8988T (cell line): Measurements from ENCODE around the gene SOCS2.
A peak's percentile ranks its signal among the peaks of the same experiment; 100 is the strongest.
"Not testable (repeated sequence)": the region's sequence is repeated elsewhere in the genome, so short reads cannot be mapped to it uniquely, and the experiment has no call there.

Source experiments
- DNase-seq: peaks from one replicate; pipeline ENCODE4 v3.0.0; 2011

Gene SOCS2, protein sequence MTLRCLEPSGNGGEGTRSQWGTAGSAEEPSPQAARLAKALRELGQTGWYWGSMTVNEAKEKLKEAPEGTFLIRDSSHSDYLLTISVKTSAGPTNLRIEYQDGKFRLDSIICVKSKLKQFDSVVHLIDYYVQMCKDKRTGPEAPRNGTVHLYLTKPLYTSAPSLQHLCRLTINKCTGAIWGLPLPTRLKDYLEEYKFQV

DNA sequence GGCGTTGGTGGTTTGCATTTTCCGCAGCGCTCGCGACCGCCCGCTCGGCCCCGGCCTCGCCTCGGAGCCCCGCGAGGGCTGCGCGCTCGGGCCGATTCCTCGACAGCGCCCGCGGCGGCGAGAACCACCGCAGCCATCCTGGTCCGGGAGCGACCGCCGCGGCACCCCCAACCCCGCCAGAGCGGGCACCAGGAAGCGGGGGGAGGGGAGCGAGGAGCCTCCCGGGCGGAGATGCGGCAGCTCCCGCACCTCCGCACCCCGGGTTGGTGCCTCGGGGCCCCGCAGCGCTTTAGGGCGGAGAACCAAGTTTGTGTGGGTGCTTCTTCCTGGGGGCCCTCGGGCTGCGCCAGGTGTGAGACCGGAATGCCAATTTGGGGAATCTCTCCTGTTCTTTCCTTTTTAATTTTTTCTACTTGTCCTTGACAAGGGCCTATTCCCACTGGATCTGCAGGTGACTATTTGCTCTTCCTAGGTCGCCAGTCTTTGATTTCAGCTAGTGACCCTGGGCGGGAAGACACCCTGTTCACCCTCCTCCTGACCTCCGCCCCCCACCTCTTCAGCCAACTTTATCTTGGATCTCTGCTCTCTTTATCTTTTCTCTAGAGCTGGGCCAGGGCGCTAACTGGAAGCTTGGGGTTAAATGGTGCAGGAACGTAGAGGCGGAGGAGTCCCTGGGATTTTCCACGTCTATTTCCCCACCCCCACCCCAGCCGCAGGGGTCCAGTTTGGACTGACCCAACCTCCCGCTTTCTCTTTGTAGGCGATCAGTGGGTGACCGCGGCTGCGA lies at the start of gene SOCS2:
TSS of gene SOCS2 (plus strand) at position 751 of the 787 bp plus-strand sequence. CDS start 223 bp downstream, outside the sequence.
- DNase-seq: peak; percentile 41

DNA sequence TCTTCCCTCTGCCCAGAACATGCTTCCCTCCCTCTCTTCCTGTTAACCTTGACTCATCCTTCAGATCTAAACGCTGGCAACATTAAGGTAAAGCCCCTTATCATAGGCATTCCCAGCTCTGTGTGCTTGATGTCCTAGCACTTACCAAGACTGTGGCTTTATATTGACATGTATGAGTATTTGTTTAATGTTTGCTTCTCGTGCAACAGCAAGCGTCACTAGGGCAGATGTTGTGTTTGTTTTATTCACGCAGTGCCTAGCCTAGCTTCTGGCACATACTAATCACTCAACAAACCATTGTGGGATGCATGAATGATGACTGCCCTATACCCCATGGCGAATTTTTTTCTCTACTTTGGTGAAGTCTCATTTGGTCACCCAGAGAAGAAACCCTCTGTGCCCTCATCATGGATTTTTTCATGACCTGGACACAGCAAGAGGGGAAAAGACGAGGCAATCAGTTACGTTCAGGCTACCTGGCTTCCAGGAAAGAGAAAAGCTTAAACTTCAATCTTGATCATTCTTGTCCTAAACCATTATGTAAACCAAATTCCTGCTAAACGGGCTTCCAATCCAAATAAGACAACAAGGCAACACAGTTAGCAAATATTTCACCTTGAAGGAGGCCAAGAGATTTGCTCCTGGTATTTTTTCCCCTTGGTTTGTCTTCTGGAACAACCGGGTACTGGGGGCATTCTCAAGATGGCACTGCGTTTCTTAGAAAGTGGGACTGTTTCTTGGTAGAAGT lies 47.9 kb upstream of the SOCS2 start:
- no peak for DNase-seq

DNA sequence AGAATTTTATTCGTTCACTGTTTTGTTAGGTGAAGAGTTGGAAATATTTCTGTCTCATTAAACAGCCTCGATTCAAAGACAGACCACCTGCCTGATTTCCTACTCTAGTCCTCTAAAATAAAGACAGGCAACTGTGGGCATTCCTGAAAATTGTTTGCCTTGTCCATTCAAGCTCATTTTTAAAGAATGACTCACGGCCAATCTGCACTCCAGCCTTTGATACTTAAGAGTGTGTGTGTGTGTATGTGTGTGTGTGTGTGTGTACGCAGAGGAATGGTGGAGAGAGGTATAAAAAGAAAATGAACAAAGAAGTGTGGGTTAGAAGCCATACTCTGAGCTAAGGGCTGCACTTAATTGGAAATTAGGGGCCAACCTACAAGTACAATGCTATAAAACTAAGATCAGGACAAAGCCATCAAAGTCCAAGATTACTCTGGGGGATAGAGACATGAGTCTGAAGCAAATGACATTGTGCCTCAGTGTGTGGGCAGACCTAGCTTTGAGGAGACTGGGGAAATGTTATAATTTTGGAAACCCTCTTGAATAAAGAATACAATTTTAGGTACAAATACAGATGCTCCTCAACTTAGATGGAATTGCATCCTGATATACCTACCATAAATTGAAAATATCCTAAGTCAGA lies 45.6 kb upstream of the SOCS2 start:
- DNase-seq: no peak

DNA sequence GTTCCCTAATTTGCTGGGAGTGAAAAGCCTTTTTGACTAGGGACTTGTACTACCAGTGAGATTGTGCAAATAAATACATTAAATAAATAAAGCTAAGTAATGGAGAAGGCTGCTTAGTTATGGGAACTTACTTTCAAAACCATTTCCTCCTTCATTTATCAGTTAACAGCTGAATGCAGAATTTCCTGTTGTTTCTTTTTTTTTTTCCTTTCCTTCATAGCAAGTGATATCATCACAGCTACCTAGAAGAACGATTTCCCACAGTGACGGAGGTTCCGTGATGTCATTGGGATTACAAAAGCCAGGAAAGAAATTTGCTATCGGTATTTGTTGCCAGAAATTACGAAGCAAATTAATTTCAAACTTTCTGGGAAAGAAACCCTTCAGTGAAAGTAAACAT lies 42.1 kb upstream of the SOCS2 start:
- no peak for DNase-seq

DNA sequence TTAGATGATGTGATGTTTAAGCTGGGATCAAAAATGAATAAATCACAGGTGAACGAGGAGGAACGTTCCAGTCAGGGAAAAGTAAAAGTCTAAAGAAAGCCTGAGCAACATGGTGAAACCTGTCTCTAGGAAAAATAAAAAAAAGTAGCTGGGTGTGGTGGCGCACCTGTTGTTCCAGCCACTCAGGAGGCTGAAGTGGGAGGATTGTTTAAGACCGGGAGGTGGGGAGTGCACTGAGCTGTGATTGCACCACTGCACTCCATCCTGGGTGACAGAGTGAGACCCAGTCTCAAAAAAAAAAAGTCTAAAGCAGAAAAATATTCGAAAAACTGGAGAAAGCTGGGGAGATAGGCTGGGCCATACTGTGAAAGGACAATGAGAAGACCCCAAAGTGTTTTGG lies 39.2 kb upstream of the SOCS2 start:
- no peak for DNase-seq

DNA sequence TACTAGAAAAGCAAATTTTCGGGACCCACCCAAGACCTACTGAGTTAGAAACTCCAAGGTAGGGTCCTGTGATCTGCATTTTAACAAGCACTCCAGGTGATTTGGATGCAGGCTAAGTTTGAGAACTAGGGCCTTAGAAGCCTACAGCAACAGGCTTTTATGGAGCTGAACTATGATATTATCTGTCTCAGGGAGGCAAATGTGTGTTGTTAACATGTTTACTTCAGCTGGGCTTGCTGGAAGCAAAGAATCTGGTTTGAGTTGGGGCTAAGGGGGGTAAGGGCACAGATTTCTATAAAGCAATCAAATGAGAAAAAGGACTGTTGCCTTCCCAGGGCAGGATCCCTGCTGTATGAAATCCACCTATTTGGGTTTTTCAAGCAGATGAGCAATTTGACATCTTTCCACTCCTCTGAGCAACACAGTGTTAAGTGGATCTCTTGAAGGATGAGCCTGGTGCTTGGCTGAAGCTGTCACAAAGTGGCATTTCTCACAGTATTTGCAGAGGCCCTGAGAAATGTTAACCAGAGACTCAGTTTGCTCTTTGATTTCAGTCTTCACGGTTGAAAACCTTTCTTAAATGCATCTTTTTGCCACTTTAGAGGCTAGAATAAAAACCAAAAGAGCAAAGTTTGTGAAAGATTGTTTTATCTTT lies 36.2 kb upstream of the SOCS2 start:
- DNase-seq: no peak

DNA sequence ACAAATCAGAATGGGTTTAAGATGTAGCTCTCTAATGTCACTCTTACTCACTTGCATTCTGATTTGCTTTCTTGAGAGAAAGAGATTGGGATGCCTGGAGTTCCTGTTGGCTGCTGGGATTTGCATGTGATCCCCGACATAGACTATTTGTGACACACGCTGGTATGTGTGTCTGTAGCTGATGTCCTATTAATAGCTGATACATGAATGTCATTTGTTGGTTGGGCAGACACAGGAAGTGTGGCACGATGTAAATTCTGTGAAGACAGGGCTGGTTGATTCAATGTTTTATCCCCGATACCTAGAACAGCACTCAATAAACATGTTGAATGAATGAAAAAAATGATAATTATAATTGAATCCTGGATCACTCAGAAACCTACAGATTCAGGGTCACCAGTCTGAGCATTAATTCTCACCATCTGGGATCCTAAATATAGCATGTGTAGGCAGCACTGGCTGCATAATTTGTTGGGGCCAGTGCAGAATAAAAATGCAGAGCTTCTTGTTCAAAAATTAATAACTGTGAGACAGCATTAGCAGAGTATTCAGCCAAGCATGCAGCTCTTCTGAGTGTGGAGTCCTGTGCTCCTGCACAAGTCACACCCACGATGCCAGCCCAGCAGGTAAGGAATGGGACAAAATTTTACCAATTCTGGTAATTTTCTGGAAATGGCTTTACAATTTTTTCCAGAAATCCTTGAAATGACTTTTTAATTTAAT lies 35.5 kb upstream of the SOCS2 start:
- DNase-seq: no peak

DNA sequence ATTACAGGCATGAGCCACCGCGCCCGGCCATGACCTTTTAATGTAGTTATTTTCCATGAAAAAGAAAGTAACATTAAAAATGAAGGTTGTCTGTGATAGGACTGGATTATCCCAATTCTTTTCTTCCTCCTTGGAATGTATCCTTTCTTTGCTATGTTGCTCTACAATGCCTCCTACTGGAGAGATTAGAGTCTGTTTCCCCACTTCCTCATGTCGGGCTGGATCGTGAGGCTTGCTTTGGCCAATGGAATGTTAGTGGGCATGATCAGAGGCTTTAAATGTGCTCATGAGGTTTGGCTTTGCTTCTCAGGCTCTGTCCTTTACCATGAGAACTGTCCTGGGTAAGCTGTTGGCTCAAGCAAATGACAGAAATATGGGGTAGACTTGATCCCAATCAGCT lies 34.7 kb upstream of the SOCS2 start:
- no peak for DNase-seq

DNA sequence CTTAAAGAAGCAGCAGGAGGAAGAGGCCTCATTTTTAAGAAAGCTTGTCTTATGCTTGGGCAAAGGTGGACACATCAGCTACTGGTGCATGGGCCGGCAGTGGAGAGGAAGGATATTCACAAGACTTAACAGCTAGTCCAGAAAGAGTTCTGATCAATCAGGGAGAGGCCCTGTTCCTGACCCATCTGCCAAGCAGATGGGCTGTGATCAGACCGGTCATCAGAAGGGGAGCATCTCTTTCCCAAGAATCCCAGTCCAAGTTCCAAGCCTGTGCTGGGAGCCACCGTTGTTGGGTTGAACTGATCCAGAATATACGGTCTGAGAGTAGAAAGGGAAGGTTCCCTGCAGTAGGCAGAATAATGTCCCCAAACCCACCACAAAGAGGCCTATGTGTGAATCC lies 32.7 kb upstream of the SOCS2 start:
- no peak for DNase-seq

DNA sequence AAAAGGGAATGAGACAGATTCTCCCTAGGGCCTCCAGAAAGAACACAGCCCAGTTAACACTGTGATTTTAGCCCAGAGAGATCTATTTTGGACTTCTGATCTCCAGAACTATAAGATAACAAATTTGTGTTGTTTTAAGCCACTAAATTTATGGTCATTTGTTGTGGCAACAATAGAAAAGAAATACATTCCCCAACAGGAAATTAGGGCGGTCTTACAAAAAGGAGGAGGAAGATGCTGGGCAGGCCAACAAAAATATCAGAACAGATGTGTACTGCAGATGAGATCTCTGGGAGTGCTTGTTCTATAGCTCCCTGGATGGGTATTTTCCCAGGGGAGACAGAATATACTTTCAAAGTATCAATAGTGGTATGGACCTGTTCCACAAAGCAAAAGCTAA lies 32.0 kb upstream of the SOCS2 start:
- no peak for DNase-seq

DNA sequence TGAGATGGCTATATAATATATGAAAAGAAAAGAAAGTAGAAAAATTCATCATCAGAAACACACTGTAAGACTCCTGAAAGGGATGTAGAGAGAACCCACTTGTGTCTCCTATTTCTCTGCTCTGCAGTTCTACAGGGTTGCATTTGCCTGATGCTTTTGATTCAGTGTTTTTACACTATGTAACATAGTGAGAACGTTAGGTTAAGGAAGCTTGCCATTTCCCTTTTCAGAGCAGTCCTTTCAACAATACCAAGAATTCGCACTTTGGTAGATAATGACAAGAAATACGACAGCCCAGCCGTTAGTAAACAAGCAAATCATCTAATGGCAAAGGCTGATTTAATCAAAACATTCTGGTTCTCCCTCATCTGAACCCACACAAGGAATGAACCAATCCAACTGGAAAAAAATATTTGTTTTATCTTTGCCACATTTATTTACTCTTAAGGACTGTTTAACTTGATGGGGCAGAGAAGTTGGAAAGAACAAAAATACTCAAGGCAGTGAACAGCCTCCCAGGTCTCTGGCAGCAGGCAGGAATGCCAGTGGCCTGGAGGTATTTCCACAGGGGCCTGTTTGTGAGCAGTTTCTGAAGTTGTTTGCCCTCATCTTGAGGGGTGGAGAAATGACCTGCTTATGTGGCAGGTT lies 30.8 kb upstream of the SOCS2 start:
- DNase-seq: no peak

DNA sequence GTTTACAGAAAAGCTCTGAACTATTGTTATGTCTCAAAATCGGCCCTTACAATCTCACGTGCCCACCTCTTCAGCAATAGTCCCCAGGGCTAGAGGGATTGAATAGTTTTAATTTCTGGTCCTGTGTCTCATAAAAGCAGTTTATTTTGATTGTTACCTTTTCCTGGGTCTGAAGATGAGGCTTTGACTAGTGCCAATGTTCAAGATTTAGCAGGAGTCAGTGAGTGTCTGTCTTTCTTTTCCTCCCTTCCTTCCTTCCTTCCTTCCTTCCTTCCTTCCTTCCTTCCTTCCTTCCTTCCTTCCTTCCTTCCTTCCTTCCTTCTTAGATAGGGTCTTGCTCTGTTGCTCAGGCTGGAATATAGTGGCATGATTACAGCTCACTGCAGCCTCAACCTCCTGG lies 24.7 kb upstream of the SOCS2 start:
- DNase-seq: no peak

DNA sequence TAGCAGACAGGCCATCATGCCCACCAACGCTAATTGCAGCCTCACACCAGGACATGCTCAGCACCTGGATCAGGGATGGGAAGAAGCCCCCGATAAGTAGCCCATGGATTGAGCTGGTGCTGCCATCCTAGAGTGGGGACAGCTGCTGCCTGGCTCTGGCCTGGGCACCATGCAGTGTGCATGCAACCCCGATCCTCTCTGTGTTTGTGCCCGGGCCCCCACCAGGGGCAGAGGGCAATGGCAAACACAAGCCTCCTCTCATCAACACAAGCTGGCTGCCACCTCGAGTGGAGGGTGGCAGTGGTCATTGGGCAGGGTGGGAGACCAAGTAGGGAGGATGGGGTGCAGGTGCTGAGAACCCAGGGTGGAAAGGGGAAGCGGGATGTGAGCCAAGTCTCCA lies 23.3 kb upstream of the SOCS2 start:
- DNase-seq: no peak

DNA sequence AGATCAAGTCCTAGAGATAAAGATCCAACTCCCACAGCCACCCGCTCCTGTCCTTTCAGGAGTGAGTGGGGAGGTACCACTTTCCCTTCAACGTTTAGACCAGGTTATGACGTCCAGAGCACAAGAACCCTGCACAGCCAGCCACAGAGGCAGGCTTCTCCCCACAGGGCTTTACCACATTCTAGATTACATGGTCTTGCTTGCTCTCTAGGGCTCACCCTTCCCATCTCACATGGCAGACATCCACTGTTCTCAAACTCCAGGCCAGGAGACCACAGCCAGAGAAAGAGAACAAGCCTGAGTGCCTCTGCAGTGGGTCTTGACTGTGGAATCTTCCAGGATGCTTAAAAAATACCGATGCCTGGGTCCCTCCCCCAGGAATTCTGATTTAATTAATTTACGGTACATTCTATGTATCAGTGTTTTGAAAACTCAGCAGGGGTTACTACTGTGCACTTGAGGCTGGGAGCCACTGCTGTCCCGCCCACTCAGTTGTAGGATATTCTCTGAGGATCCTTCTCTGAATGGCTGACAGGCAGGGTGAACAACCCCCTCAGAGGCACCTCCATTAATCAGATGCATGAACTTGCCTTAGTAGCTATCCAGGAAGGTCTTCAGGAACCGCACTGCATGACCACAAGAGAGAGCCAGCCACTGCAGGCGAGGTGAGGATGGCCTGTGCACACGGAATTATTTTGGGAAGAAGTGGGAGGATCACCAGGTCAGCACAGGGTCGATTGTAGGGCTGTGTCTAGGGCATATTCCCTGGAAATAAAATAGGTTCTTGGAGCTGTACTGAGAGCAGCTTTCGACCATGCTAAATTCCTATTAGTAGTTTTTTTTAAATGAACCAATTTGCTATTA lies 21.5 kb upstream of the SOCS2 start:
- no peak for DNase-seq

DNA sequence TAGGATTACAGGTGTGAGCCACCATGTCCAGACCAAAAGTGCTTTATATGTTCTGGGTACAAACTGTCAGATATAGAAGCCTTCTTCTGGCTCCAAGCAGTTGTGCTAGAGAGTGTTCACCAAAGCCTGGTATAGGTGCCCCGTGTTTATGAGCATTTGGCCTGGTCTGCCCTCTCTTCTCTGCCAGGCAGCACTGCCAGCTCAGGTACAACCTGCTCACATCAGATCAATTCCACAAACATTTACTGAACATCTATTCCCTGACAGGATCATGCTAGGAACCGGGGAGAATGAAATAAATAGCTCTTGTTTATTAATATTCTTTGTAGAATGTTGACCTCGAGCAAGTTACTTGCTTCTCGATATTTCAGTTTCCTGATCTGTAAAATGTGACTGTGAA lies 20.0 kb upstream of the SOCS2 start:
- no peak for DNase-seq

DNA sequence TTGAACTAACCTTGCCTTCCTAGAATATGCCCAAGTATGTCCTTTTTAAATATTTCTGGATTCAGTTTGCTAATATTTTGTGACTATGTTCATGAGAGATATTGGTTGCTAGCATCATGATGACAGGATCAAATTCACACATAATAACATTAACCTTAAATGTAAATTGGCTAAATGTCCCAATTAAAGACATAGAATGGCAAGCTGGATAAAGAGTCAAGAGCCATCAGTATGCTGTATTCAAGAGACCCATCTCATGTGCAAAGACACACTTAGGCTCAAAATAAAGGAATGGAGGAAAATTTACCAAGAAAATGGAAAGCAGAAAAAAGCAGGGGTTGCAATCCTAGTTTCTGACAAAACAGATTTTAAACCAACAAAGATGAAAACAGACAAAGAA lies 14.6 kb upstream of the SOCS2 start:
- not testable (repeated sequence) for DNase-seq

DNA sequence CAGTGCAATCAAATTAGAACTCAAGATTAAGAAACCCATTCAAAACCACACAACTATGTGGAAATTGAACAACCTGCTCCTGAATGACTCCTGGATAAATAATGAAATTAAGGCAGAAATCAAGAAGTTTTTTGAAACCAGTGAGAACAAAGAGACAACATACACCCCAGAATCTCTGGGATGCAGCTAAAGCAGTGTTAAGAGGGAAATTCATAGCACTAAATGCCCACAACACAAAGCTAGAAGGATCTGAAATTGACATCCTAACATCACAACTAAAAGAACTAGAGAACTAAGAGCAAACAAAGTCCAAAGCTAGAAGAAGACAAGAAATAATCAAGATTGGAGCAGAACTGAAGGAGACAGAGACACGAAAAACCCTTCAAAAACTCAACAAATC lies 13.8 kb upstream of the SOCS2 start:
- not testable (repeated sequence) for DNase-seq

DNA sequence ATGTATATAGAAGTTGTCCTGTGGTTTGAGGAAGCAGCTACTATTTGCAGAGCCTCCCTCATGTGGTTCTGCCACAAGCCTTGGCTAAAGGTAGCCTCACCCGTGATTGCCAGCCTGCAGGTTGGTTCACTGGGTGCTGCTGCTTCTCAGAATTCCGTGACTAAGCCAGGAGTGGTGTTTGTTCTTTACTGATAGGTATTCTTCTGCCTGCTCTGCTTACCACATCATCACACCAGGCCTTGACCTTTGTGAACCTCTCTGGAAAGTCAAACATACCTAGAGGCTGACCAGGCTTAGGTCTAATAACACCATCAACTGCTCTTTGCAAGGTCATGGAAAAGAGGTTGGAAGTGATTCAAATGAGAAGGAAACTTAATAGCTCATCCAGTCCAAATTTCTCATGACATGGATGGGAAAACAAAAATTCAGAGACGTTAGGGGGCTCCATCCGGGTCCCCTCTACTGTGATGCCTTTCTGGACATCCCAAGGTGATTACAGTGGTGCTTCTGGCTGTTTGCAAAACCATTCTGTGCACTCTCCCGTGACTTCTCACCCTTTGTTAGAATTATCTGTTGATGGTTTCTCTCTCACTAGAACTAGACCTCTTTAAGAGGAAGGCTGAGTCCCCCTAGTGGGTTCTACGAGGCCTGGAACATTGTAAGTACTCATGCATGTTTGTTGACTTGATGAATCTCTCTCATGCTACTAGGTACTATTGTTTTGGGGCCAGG lies 8.5 kb upstream of the SOCS2 start:
- no peak for DNase-seq

DNA sequence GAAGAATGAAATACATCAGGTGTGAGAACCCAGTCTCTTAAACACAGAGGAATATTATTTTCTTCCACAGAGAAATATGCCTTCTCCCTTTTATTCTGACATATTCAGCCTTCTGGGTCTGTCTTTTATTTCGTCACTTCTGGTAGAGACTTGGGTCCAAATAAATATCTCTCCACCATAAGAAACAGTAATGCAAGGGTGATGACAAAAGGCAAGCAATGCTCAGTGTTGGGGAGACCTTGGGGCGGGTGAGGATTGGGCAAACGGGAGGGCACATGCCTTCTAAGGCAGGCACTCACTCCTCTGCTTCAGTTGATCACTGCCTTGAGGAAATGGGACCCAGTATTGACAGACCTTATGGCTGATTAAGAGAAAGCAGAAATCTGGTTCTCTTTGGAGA lies 6.7 kb upstream of the SOCS2 start:
- DNase-seq: no peak

DNA sequence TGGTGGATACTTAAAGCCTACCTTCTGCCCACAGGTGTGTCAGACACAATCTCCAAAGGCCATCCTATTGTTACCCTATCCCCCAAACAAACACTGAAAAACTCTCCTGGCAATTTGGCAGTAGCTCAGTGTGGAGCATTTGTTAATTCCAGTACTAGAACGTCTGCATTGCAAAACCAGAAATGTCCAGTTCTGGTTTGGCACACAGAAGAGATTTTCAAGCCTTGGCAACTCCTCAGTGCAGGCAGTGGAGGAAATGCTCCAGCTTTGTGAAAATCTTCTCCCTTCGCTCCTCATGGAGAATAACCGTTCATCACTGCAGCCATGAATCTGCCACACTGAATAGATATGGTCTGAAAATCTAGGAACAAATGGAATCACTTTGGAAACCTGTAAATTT lies 5.3 kb upstream of the SOCS2 start:
- DNase-seq: no peak
